ENCODE measurements around the gene CELA1. TPM values are rescaled to one million over a fixed set of nuclear protein-coding genes. Genes with fewer than 3 reads are reported as not detected.
"Not testable (repeated sequence)": the region's sequence is repeated elsewhere in the genome, so short reads cannot be mapped to it uniquely, and the experiment has no call there.

Gene CELA1
- total RNA-seq, 1 donor from 2014 or later = not detected

DNA sequence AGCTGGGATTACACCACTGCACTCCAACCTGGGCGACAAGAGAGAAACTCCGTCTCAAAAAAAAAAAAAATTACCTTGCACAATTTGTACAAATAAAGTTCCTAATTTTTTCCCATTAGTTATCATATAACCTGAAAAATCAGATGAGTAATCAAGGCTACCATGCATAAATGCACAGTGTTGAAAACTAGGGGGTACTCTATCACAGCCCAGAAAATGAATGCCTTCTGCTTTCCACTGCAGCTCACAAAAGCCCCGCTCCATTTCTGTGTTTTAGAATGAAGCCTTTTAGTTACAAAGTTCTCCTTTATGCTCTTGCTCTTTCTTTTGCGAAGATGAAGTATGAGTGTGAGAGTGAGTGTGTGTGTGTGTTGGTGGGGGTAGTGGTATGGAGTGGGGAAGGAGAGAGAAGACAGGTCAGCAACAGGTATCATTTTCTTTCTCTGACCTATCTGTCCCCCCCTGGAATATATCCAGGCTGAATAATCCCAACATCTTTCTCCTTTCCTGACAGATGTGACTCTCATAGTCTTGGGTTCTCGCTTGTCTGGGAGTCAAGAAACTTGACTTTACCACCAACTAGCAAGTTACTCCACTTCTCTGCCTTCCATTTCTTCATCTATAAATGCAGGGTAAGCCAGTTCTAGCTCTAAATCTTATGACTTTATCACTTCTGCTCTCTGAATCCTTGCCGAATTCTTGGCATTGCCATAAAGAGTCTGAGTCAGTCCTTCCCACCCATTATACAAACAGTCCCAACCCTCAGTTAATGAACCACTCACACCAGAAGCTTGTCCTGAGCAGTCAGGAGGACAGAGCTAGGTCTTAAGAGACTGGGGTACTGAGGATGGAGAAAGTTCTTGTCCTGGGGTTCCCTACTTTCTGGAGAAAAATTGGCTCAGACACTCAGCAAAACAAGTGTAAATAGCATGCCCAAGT, 38.6 kb downstream of the CELA1 start:
- Mint-ChIP-seq H3K27ac (ENCODE audit: unreplicated experiment) (no peak overlapping the region), H3K4me1 (no peaks in the 10 kb centered on the region), H3K4me3 (no peak overlapping the region), H3K27me3 (ENCODE audit: low read depth) (no peaks in the 10 kb centered on the region), H3K9me3 (no peaks in the 10 kb centered on the region), H3K36me3 (ENCODE audit: low read depth) (no peaks in the 10 kb centered on the region)
- no peak for TF ChIP-seq CTCF (conservative IDR thresholded peaks at IDR 0.05)
- DNase-seq (ENCODE audit: low read depth, low spot score) = no peak

DNA sequence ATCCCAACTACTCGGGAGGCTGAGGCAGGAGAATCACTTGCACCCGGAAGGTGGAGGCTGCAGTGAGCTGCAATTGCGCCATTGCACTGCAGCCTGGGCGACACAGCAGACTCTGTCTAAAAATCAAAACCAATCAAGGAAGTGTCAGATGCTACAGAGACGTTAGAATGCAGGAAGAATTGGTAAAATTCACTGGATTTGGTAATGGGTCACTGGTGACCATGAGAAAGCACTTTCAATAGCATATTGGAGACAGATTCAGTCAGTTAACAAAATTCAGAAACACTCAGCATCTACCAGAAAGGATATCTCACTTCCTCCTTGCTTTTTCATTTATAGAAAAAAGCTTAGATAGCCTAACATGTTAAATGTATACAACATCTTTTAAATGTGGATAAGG, 40.0 kb downstream of the CELA1 start:
- Mint-ChIP-seq H3K27ac (ENCODE audit: unreplicated experiment) (no peak overlapping the region), H3K27me3 (ENCODE audit: low read depth) (no peaks in the 10 kb centered on the region), H3K9me3 (no peaks in the 10 kb centered on the region), H3K36me3 (ENCODE audit: low read depth) (no peaks in the 10 kb centered on the region), H3K4me3 (no peak overlapping the region), H3K4me1 (no peaks in the 10 kb centered on the region)
- DNase-seq (ENCODE audit: low read depth, low spot score) = no peak
- no peak for TF ChIP-seq CTCF (conservative IDR thresholded peaks at IDR 0.05)

DNA sequence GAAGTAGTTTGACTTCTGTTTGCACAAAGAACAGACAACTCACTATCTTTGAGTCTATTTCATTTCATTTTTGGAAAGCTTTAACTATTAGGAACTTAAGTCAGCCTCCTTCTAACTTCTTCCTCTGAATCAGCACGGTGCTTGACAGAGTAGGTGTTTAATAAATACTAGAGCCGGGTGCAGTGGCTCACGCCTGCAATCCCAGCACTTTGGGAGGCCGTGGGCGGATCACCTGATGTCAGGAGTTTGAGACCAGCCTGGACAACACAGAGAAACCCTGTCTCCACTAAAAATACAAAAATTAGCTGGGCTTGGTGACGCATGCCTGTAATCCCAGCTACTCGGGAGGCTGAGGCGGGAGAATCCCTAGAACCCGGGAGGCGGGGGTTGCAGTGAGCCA, 45.7 kb downstream of the CELA1 start:
- not testable (repeated sequence) for DNase-seq (ENCODE audit: low read depth, low spot score); H3K27ac Mint-ChIP-seq (ENCODE audit: unreplicated experiment); H3K4me1 Mint-ChIP-seq; H3K36me3 Mint-ChIP-seq (ENCODE audit: low read depth); H3K27me3 Mint-ChIP-seq (ENCODE audit: low read depth); H3K4me3 Mint-ChIP-seq; H3K9me3 Mint-ChIP-seq

DNA sequence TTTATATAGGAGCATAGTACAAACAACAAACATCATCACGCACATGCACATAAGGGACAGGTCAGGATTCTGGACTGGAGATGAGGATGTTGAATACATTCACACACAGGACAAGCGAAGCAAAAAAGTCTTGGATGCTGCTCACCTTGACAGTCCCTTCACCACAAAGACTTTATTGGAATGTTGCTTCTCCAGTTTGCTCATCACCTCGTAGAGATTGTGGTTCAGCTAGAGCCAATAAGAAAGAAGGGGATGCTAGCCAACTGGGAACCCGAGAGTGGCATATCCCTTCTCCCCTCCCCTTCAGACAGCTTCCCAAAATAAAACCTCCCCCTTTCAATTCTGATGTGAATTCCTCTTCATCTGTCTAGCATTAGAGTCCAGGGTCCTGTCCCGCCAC, 50.8 kb downstream of the CELA1 start:
- Mint-ChIP-seq H3K9me3 (no peaks in the 10 kb centered on the region), H3K36me3 (ENCODE audit: low read depth) (no peaks in the 10 kb centered on the region), H3K27ac (ENCODE audit: unreplicated experiment) (no peak overlapping the region), H3K27me3 (ENCODE audit: low read depth) (no peaks in the 10 kb centered on the region), H3K4me1 (peaks cover 3% of the 10 kb centered on the region), H3K4me3 (no peak overlapping the region)
- no peak for TF ChIP-seq CTCF (conservative IDR thresholded peaks at IDR 0.05)
- DNase-seq (ENCODE audit: low read depth, low spot score) = no peak

DNA sequence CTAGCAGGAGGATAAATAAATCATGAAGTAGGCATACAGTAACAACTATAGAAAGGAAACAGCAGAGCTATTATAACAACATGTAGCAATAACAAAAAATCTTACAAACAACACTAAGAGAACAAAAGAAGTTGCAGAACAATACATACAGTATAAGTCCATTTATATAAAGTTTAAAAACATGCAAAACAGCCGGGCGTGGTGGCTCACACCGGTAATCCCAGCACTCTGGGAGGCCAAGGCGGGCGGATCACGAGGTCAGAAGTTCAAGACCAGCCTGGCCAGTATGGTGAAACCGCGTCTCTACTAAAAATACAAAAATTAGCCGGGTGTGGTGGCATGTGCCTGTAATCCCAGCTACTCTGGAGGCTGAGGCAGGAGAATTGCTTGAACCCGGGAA, 52.4 kb downstream of the CELA1 start:
- H3K36me3 Mint-ChIP-seq (ENCODE audit: low read depth); H3K4me3 Mint-ChIP-seq; H3K27ac Mint-ChIP-seq (ENCODE audit: unreplicated experiment); H3K9me3 Mint-ChIP-seq; H3K27me3 Mint-ChIP-seq (ENCODE audit: low read depth); H3K4me1 Mint-ChIP-seq; DNase-seq (ENCODE audit: low read depth, low spot score): not testable (repeated sequence)

DNA sequence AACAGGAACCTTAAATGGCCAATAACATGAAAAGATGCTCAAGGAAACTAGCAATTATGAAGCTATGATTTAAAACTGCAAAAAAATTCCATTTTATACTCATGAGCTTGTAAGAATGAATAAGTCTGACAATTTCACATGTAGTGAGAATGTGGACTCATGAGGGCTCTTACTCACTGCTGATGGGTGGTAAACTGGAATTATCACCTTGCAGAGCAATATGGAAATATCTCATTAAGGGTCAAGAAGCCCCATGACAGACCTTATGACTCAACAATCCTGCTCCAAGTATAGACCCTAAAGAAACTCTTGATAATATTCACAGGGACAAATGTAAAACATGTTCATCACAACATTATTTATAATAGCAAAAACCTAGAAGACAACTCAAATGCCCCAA, 52.8 kb downstream of the CELA1 start:
- no peaks in the 10 kb centered on the region for H3K36me3 Mint-ChIP-seq (ENCODE audit: low read depth)
- H3K4me3 Mint-ChIP-seq = no peak overlapping the region

GRCh38 chr12:51291603-51292513, 54.6 kb downstream of the CELA1 start:
- not testable (repeated sequence) for H3K27me3 Mint-ChIP-seq (ENCODE audit: low read depth); H3K4me1 Mint-ChIP-seq; H3K9me3 Mint-ChIP-seq; DNase-seq (ENCODE audit: low read depth, low spot score); H3K36me3 Mint-ChIP-seq (ENCODE audit: low read depth); H3K27ac Mint-ChIP-seq (ENCODE audit: unreplicated experiment); H3K4me3 Mint-ChIP-seq

More for the DNA sequence above, 52.8 kb downstream of the CELA1 start:
- Mint-ChIP-seq H3K9me3 (no peaks in the 10 kb centered on the region), H3K4me1 (no peaks in the 10 kb centered on the region), H3K27ac (ENCODE audit: unreplicated experiment) (no peak overlapping the region), H3K27me3 (ENCODE audit: low read depth) (no peaks in the 10 kb centered on the region)
- TF ChIP-seq CTCF (conservative IDR thresholded peaks at IDR 0.05) = no peak
- no peak for DNase-seq (ENCODE audit: low read depth, low spot score)

Measured in neural crest cell (in vitro differentiated cells).